Fibroblast of upper back skin (primary cell): ENCODE data around the gene HDGFL3.
A peak's percentile ranks its signal among the peaks of the same experiment; 100 is the strongest.
"Not testable (repeated sequence)": the region's sequence is repeated elsewhere in the genome, so short reads cannot be mapped to it uniquely, and the experiment has no call there.

Experiments used
- DNase-seq: peaks from one replicate; pipeline ENCODE4 v3.0.0-alpha.2; 2013

HDGFL3 gene

DNA sequence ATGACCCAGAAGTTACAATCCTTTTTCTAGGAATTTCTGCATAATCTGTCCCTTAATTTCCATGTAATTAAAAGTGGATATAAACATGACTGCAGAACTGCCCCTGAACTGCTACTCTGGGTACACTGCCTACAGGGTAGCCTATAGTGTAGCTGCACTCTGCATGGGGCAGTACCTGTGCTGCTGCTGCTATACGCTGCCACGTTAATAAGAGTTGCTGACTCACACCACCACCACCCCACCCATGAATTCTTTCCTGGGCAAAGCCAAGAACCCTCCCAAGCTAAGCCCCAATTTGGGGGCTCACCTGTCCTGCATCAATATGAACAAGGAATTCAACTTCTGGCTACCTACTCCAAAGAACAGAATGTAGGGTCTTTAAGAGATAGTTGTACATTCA lies 13.9 kb downstream of the HDGFL3 start:
- no peak for DNase-seq

GRCh38 chr15:83192742-83193141 lies 14.9 kb downstream of the HDGFL3 start:
- no peak for DNase-seq

DNA sequence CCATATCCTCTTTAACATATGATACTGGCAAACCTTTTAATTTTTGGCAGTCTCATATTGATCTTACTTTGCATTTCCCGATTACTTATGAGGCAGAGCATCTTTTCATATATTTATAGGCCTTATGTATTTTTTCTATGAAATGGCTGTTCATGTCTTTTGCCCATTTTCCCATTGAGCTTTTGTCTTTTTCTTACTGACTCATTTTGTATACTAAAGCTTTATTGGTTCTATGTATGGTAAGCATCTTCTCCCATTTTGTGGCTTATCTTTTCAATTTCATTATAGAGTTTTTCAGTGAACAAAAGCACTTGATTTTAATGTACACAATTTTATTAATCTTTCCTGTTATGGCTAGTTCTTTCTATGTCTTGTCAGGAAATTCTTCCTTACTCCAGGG lies 17.2 kb downstream of the HDGFL3 start:
- DNase-seq: no peak

- DNase-seq: no peak
Observed at GRCh38 chr15:83185561-83185960, 22.1 kb downstream of the HDGFL3 start.

DNA sequence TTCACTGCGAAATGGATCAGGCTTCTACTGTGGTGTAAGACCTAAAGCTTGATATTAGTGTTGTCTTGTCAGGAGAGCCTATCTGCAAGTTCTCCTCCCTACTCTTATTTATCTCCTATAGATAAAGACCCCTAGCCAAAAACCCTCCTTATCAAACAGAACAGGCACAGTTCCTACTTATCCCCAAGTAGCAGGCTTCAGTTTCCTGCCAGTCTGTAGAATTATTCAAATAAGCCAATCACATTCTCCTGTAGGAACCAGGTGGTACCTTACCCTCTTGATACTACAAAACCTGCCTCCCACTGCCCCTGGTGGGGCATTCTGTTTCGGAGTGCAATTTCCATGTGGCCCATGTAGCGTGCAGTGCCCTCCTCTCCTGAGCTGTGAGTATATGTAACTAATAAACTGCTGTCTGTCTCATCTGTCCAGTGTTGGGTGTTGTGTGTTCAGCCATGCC lies 28.7 kb downstream of the HDGFL3 start:
- DNase-seq: no peak

GRCh38 chr15:83178390-83178789 lies 29.2 kb downstream of the HDGFL3 start:
- no peak for DNase-seq

DNA sequence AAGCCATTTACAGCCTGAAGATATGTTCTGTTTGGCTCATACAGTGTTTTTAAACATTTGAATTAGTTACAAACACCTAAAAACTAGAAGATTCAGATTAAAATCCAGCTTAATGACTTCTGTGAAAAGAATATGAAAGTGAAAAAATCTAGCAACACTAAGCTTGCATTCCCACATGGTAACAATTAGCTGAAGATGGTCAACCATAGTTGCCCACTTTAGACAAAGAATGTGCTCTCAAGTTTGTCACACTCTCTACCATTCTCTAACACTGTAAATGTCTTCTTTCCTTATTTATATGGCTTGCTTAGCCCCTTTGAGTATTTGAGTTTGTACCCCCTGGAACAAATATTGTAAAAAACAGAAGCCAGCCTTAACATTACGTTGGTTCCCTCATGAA lies 32.7 kb downstream of the HDGFL3 start:
- peak; percentile 16 for DNase-seq

DNA sequence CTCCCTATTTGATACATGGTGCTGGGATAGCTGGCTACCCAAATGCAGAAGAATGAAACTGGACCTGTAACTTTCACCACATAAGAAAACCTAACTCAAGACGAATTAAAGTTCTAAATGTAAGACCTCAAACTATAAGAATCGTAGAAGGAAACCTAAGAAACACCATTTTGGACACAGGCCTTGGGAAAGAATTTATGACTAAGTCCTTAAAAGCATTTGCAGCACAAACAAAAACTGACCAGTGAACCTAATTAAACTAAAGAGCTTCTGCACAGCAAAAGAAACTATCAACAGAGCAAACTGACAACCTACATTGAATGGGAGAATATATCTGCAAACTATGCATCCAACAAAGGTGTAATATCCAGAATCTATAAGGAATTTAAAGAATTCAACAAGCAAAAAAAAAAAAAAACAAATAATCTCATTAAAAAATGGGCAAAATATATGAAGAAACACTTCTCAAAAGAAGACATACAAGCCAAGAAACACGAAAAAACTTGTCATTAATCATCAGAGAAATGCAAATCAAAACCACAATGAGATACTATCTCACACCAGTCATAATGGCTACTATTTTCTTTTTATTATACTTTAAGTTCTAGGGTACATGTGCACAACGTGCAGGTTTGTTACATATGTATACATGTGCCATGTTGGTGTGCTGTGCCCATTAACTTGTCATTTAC lies 37.0 kb downstream of the HDGFL3 start:
- no peak for DNase-seq

DNA sequence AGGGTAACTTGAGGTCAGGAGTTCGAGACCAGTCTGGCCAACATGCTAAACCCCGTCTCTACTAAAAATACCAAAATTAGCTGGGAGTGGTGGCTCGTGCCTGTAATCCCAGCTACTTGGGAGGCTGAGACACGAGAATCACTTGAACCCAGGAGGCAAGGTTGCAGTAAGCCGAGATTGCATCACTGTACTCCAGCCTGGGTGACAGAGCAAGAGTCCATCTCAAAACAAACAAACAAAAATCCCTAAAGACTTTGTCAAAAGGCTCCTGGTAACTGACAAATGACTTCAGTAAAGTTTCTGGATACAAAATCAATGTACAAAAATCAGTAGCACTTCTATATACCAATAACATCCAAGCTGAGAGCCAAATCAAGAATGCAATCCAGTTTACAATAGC lies 38.0 kb downstream of the HDGFL3 start:
- not testable (repeated sequence) for DNase-seq

GRCh38 chr15:83166830-83167229 lies 40.8 kb downstream of the HDGFL3 start:
- no peak for DNase-seq

DNA sequence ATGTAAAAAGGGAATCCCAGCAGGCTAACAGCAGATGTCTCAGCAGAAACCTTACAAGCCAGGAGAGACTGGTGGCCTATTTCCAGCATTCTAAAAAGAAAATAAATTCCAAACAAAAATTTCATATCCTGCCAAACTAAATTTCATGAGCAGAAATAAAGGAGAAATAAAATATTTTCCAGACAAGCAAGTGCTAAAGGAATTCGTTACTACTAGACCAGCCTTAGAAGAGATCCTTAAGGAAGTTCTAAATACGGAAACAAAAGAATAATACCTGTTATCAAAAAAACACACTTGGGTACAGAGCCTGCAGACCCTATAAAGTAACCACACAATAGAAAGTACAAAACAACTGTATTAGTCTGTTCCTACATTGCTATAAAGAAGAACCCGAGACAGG lies 41.4 kb downstream of the HDGFL3 start:
- no peak for DNase-seq

- no peak for DNase-seq
Observed at GRCh38 chr15:83164771-83165404, 42.7 kb downstream of the HDGFL3 start.

GRCh38 chr15:83164111-83164770 lies 43.4 kb downstream of the HDGFL3 start:
- peak; percentile 70 for DNase-seq

DNA sequence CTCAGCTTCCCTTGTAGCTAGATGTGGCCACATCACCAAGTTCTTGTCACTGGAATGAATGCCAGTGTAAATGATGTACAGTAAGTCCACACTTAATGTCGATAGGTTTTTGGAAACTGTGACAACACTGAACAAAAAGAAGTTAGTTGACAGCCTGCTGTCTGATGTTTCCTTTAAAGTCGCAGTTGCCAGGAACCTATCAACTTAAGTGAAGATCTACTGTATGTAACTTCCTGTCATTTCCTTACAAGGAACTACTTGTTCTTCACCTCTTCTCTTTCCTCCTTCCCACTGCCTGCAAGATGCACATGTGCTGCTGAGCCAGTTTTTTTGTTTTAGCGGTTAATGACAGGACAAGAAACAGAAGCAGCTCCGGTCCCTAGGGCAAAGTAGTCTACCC lies 44.6 kb downstream of the HDGFL3 start:
- no peak for DNase-seq

- no peak for DNase-seq
Observed at GRCh38 chr15:83160741-83161140, 46.9 kb downstream of the HDGFL3 start.

- peak; percentile 29 for DNase-seq
Observed at GRCh38 chr15:83158393-83158792, 49.2 kb downstream of the HDGFL3 start.

DNA sequence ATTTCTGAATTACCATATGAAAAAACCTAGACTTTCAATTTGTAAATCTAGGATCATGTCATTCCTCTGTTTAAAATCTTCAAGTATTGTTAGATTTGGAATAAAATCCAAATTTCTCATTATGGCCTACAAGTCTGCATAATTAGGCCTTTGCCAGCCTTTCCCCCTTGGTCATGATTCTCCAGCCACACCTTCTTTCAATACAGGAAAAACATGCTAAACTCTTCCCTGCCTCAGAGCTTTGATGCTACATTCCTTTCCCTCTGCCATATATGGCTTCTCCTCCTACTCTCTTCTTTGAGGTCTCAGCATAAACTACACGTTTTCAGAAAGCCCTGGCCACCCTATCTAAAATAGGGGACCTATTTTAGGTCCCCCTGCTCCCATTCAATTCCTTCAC lies 51.7 kb downstream of the HDGFL3 start:
- no peak for DNase-seq

DNA sequence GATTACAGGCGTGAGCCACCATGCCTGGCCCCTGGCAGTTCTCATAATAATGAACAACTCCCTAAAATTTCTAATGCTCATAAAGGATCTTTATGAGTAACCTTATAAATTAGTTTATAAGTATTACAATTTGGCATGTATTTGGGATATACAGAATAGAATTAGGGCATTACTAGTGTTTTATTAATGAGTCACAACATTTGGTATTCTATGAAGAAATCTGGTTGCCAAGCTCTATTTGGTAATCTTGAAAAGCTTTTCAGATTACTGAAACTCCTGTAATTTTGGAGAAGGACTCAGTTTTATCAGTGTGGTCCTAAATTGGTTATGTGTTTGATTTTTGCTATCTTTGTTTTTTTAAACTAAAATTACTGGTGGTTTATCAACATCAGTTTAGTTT lies 54.3 kb downstream of the HDGFL3 start:
- DNase-seq: no peak

DNA sequence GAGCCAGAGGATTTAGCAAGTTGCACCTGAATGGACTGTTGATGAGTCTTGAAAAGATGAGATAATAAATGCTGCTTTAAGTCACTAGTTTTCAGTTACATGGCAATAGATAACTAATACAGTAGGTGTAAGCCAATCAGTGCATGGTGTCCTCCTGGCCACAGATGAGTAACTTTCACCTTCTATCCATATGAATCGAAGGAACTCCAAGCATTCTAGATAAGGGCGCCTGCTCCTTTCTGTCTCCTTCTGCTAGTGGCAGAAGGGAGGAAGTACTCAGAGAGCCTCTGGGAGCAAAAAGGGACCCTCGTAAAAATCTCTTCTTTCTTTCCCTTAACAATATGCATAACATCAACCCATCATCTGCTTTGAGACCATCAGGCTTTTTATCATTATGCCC lies 62.9 kb downstream of the HDGFL3 start:
- no peak for DNase-seq

DNA sequence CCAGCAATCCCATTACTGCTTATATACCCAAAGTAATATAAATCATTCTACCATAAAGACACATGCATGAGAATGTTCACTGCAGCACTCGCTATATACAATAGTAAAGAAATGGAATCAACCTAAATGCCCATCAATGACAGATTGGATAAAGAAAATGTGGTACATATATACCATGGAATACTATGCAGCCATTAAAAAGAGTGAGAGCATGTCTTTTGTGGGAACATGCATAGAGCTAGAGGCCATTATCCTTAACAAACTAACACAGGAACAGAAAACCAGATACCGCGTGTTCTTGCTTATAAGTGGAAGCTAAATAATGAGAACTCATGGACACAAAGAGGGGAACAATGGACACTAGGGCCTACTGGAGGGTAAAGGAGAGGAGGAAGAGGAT lies 65.5 kb downstream of the HDGFL3 start:
- DNase-seq: not testable (repeated sequence)

DNA sequence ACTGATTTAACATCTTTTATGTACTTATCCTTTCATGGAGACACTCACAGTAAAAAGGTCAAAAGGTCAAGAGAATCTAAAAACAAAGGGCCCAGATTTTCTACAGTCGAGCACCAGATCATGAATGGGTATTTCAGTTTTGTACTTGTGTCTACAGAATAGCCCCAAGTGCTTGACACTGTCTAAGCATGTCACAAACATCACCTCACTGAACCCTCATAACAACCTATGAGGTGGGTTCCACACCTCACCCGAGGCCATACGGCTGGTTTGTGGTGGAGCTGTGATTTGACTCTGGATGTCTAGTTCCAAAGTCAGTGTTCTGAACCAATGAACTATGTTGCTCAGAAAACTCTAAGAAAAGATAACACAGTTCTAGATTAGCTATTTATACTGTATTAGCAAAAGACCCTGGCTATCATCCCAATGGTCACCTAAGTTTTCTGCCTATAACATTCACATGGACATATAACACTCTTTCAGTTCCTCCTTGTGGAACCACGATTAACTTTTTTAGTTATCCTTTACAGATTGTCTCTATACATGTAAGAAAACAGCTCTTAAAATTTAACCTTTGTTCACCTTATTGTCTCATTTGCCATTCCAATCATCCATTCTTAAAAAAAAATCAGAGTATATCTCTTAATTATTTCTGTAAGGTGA lies 74.6 kb downstream of the HDGFL3 start:
- DNase-seq: no peak

DNA sequence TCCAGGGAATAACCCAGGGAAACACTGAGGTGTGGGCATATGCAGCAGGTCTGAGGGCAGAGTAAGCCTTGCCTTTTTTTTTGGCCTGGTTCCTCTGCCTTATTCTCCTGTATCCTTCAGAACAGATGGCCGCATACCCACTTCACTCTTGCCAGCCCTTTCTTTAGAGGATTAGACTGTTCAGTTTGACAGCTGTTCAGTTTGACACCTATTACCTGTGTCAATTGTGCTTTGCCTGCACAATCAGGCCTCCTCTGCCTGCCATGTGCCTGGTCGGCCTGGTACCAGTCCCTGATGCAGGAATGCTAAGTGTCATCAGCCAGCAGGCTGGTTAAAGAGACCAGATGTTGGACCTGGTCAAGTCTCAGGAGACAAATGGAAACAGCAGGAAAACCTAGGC lies 77.8 kb downstream of the HDGFL3 start:
- no peak for DNase-seq

- no peak for DNase-seq
Observed at GRCh38 chr15:83127547-83128150, 80.0 kb downstream of the HDGFL3 start.
